SK-N-SH (cell line): ENCODE results near the gene PPP1R13L. TPM values are rescaled to one million over a fixed set of nuclear protein-coding genes. Genes with fewer than 3 reads are reported as not detected.
"Not testable (repeated sequence)": the region's sequence is repeated elsewhere in the genome, so short reads cannot be mapped to it uniquely, and the experiment has no call there.

Experiments
- CTCF ChIA-PET: fragments of 300-600, 350-600 bp; formaldehyde crosslinking; extraction: SDS; loops from one replicate; lab custom pipeline; 2021; lab: Yijun Ruan, JAX
- POLR2A ChIA-PET: fragments of 350-600 bp; sonication (Branson Sonifier 250); formaldehyde crosslinking; extraction: SDS; loops from one replicate; lab custom pipeline; 2020; ENCODE audit warnings: antibody characterized with exemption, inconsistent platforms; lab: Yijun Ruan, JAX
- DNase-seq: peaks from one replicate; pipeline ENCODE4 v3.0.0; 2012
- H2AFZ ChIP-seq: fragments of 200-600 bp; sonication (generic); 2 replicates; pipeline ENCODE4 v1.8.1; 2016; ENCODE audit warnings: antibody characterized with exemption, mild to moderate bottlenecking, low read depth
- H3F3A ChIP-seq: fragments of 200-600 bp; sonication (generic); replicated peaks from 2 replicates; pipeline ENCODE3; 2016; ENCODE audit warnings: antibody characterized with exemption, mild to moderate bottlenecking; ENCODE audit not compliant: insufficient read depth
- H3K27ac ChIP-seq, 2 experiments: fragments of 200-500 bp in 1 of 2; fragments of 200-600 bp in 1 of 2; sonication (Bioruptor generic) in 1 of 2; sonication (generic), shearing (Covaris generic) in 1 of 2; 2 replicates each; pipeline versions ENCODE4 v1.5.1 to v1.6.1; 2014 to 2016; ENCODE audit warnings: low read depth in 2 of 2, inconsistent platforms in 1 of 2, low read length in 1 of 2, mild to moderate bottlenecking in 1 of 2, mixed read lengths in 1 of 2
- H3K27me3 ChIP-seq: fragments of 200-600 bp; sonication (generic), shearing (Covaris generic); 2 replicates; pipeline ENCODE4 v1.6.1; 2016; ENCODE audit warnings: mixed run types; ENCODE audit not compliant: insufficient read depth
- H3K36me3 ChIP-seq, 2 experiments: fragments of 200-500 bp in 1 of 2; fragments of 200-600 bp in 1 of 2; sonication (Bioruptor generic) in 1 of 2; sonication (generic) in 1 of 2; replicated peaks in 1 of 2; 2 replicates each; pipeline versions ENCODE3 to v1.5.1; 2014 to 2016; ENCODE audit warnings: low read length in 1 of 2, mild to moderate bottlenecking in 1 of 2; ENCODE audit not compliant: insufficient read depth in 2 of 2, control insufficient read depth in 1 of 2
- H3K4me1 ChIP-seq, 2 experiments: fragments of 200-500 bp in 1 of 2; fragments of 200-600 bp in 1 of 2; sonication (Bioruptor generic) in 1 of 2; sonication (generic), shearing (Covaris generic) in 1 of 2; 2 replicates each; pipeline versions ENCODE4 v1.5.1 to v1.6.1; 2014 to 2016; ENCODE audit warnings: low read depth in 1 of 2, low read length in 1 of 2, mixed run types in 1 of 2; ENCODE audit not compliant: insufficient read depth in 2 of 2, control insufficient read depth in 1 of 2
- H3K4me2 ChIP-seq: fragments of 200-600 bp; sonication (generic), shearing (Covaris generic); 2 replicates; pipeline ENCODE4 v1.6.1; 2017; ENCODE audit warnings: mixed run types
- H3K4me3 ChIP-seq, 2 experiments: fragments of 200-500 bp in 1 of 2; fragments of 200-600 bp in 1 of 2; sonication (Bioruptor generic) in 1 of 2; sonication (generic), shearing (Covaris generic) in 1 of 2; 2 replicates each; pipeline versions ENCODE4 v1.5.1 to v1.8.1; 2014 to 2016; ENCODE audit warnings: low read depth in 2 of 2, inconsistent platforms in 1 of 2, low read length in 1 of 2, mild to moderate bottlenecking in 1 of 2, mixed read lengths in 1 of 2, moderate library complexity in 1 of 2
- H3K79me2 ChIP-seq: fragments of 200-600 bp; sonication (generic); 2 replicates; pipeline ENCODE4 v1.8.1; 2017; ENCODE audit warnings: mild to moderate bottlenecking; ENCODE audit not compliant: insufficient read depth
- H3K9ac ChIP-seq: fragments of 200-600 bp; sonication (generic); 2 replicates; pipeline ENCODE4 v1.6.1; 2017; ENCODE audit warnings: mixed run types
- H3K9me2 ChIP-seq: fragments of 200-600 bp; sonication (generic); 2 replicates; pipeline ENCODE4 v1.6.1; 2017; ENCODE audit warnings: mixed run types
- H3K9me3 ChIP-seq: fragments of 200-600 bp; sonication (generic); 2 replicates; pipeline ENCODE4 v1.6.1; 2017; ENCODE audit warnings: mixed run types, mild to moderate bottlenecking, moderate library complexity
- H4K20me1 ChIP-seq: fragments of 200-600 bp; sonication (generic); 2 replicates; pipeline ENCODE4 v1.6.1; 2017; ENCODE audit warnings: mild to moderate bottlenecking, mixed run types; ENCODE audit not compliant: insufficient read depth
- CTCF ChIP-seq: fragments of 200-600 bp; sonication (generic); IDR thresholded peaks from 2 replicates; pipeline ENCODE4 v1.6.1; 2017; ENCODE audit warnings: antibody characterized with exemption, mild to moderate bottlenecking, moderate library complexity
- FOSL2 ChIP-seq: IDR thresholded peaks from 2 replicates; pipeline ENCODE4 v1.4.0; 2012; ENCODE audit warnings: low read depth, mild to moderate bottlenecking, moderate library complexity, borderline replicate concordance
- FOXJ3 ChIP-seq: sonication (generic); formaldehyde crosslinking; IDR thresholded peaks from 2 replicates; pipeline ENCODE4 v1.5.1; 2020; ENCODE audit warnings: mild to moderate bottlenecking, missing genetic modification reagents
- MAX ChIP-seq: IDR thresholded peaks from 2 replicates; pipeline ENCODE4 v1.4.0; 2012; ENCODE audit warnings: low read depth
- NFIC ChIP-seq: IDR thresholded peaks from 2 replicates; pipeline ENCODE4 v1.4.0; 2012; ENCODE audit warnings: borderline replicate concordance
- NRF1 ChIP-seq: IDR thresholded peaks from 2 replicates; pipeline ENCODE4 v1.6.1; 2012; ENCODE audit warnings: low read depth, mild to moderate bottlenecking, low read length
- POLR2AphosphoS5 ChIP-seq: IDR thresholded peaks from 2 replicates; pipeline ENCODE4 v1.6.1; 2012; ENCODE audit warnings: low read depth, low read length
- RCOR1 ChIP-seq: fragments of 150-350 bp; IDR thresholded peaks from 2 replicates; pipeline ENCODE4 v1.6.1; 2017; ENCODE audit warnings: antibody characterized with exemption, low read length
- REST ChIP-seq: IDR thresholded peaks from 2 replicates; pipeline ENCODE4 v1.6.1; 2012; ENCODE audit warnings: mild to moderate bottlenecking, low read depth, low read length, moderate library complexity
- RXRA ChIP-seq: IDR thresholded peaks from 2 replicates; pipeline ENCODE4 v1.4.0; 2012; ENCODE audit warnings: low read depth, mild to moderate bottlenecking, borderline replicate concordance
- SIN3A ChIP-seq: IDR thresholded peaks from 2 replicates; pipeline ENCODE4 v1.6.1; 2012; ENCODE audit warnings: low read depth, mild to moderate bottlenecking, low read length, moderate library complexity, borderline replicate concordance
- YY1 ChIP-seq: IDR thresholded peaks from 2 replicates; pipeline ENCODE4 v1.4.0; 2012; ENCODE audit warnings: low read depth, mild to moderate bottlenecking
- WGBS: methylation state at CpG from one replicate; pipeline ENCODE4 v1.1.6; 2017; ENCODE audit warnings: low lambda C conversion rate; 5-methylcytosine and 5-hydroxymethylcytosine counted together
- polyA plus RNA-seq, 3 experiments: library from polyadenylated mRNA; depleted of rRNA; stranded (reverse); fragments of >200 nt; gene quantifications; 2 replicates each; pipeline ENCODE4 v1.2.3, GENCODE V29; 2012

Gene PPP1R13L
- polyA plus RNA-seq, 1 of the 3 experiments (the other 2 are of a cell fraction): 18.0 TPM

- Histone ChIP-seq H3F3A (peaks cover 18% of the 10 kb centered on the region), H3K79me2 (no peaks in the 10 kb centered on the region; the same call in 1 of the 2 replicates), H3K9me3 (no peaks in the 10 kb centered on the region), H3K4me3 (no peak overlapping the region), H3K27ac (no peak overlapping the region), H4K20me1 (no peaks in the 10 kb centered on the region), H3K4me1 (peaks cover 0 to 4% of the 10 kb centered on the region in 2 experiments; a peak in 1 of 4 replicates), H3K4me2 (no peak overlapping the region), H3K36me3 (no peaks in the 10 kb centered on the region), H2AFZ (no peak overlapping the region), H3K9me2 (no peaks in the 10 kb centered on the region), H3K9ac (no peak overlapping the region), H3K27me3 (no peaks in the 10 kb centered on the region)
- CTCF ChIA-PET: interaction anchor here (5.0 to 15.0 kb wide), 2 partner anchors 8 to 36 kb away, joined by 112 to 870 read pairs; partner anchors contain the start of gene FOSB
- 76% methylated on average over 3 of the region's 3 CpGs for WGBS
- no peak for TF ChIP-seq RCOR1
- TF ChIP-seq YY1: no peak
- TF ChIP-seq CTCF: no peak
- TF ChIP-seq NRF1: no peak
- TF ChIP-seq FOSL2: no peak
- no peak for TF ChIP-seq RXRA
- no peak for TF ChIP-seq NFIC
- TF ChIP-seq SIN3A: no peak
- TF ChIP-seq MAX: no peak
- TF ChIP-seq REST: no peak
- no peak for TF ChIP-seq FOXJ3 (CRISPR knock-in tag)
- no peak for TF ChIP-seq POLR2AphosphoS5
- POLR2A ChIA-PET: no interaction called here
- DNase-seq: no peak
Observed at GRCh38 chr19:45437328-45437727, 32.5 kb upstream of the PPP1R13L start.

DNA sequence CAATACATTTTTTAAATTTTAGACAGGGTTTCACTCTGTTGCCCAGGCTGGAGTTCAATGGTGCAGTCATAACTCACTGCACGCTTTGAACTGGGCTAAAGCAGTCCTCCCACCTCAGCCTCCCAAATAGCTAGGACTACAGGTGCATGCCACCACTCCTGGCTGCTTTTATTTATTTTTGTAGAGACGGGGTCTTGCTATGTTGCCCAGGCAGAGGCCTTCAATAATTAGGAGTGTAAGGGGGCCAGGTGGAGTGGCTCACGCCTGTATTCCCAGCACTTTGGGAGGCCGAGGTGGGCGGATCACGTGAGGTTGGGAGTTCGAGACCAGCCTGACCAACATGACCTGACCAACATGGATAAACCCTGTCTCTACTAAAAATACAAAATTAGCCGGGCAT is 27.7 kb upstream of the PPP1R13L start:
- 89% methylated on average over 8 of the region's 8 CpGs for WGBS
- H3K4me3 ChIP-seq, H3K36me3 ChIP-seq, H3K9me3 ChIP-seq, POLR2A ChIA-PET, H2AFZ ChIP-seq, H3K4me1 ChIP-seq, H3K4me2 ChIP-seq, H3K27ac ChIP-seq, H3K79me2 ChIP-seq, H3K27me3 ChIP-seq, DNase-seq, H3K9me2 ChIP-seq, H4K20me1 ChIP-seq, H3K9ac ChIP-seq: not testable (repeated sequence)
- CTCF ChIA-PET: interaction anchor here (0.6 to 9.3 kb wide), 4 partner anchors 36 to 60 kb away, joined by 3 to 73 read pairs (median 36); no protein-coding TSS in a partner anchor
- peaks cover 27% of the 10 kb centered on the region for H3F3A ChIP-seq

DNA sequence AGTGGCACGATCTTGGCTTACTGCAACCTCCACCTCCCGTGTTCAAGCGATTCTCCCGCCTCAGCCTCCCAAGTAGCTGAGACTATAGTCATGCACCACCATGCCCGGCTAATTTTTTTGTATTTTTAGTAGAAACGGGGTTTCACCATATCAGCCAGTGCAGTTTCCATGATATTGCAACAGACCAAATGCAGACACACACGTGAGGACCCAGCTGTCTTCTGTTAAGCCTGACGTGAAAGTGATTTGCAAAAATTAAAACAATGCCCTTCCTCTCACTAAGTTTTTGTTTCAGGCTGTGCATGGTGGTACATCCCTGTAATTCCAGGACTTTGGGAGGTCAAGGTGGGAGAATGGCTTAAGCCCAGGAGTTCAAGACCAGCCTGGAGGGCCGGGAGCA is 26.1 kb upstream of the PPP1R13L start:
- POLR2A ChIA-PET, H3K36me3 ChIP-seq, H3K9me3 ChIP-seq, H3K9ac ChIP-seq, H3K4me1 ChIP-seq, H3K27me3 ChIP-seq, H3K4me3 ChIP-seq, H3K9me2 ChIP-seq, DNase-seq, H3K4me2 ChIP-seq, H2AFZ ChIP-seq, H3K79me2 ChIP-seq, H3K27ac ChIP-seq, H4K20me1 ChIP-seq: not testable (repeated sequence)
- 62% methylated on average over 9 of the region's 9 CpGs for WGBS
- peaks cover 34% of the 10 kb centered on the region for H3F3A ChIP-seq
- CTCF ChIA-PET: interaction anchor here (1.2 to 9.3 kb wide), 5 partner anchors 8 to 55 kb away, joined by 3 to 112 read pairs (median 68); no protein-coding TSS in a partner anchor
